COLO829 (cell line): ENCODE measurements around the gene CHMP4B.

ENCODE experiments used
- DNase-seq: peaks from one replicate; pipeline ENCODE4 v3.0.0; 2012; ENCODE audit warnings: low spot score

Gene CHMP4B

DNA sequence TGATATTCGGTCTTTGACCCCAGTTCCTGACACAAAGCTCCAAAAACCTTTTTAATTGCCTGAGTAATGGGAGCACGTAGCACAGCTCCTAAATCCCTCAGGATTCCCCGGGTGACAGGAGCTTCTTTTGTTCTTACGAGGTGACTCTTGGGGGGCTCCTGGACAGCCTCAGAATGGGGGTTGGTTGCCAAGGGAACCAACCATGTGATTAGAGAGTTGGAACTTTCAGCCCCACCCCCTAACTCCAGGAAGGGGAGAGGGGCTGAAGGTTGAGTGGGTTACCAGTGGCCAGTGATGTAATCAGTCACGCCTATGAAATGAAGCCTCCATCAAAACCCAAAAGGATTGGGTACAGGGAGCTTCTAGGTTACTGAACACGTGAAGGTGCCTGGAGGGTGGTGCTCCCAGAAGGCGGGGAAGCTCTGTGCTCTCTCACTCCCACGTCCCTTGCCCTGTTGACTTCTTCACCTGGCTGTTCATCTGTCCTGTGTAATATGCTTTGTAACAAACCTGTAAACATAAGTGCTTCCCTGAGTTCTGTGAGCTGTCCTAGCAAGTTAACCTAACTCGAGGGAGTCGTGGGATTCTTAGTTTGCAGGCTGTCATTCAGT is 89.5 kb downstream of the CHMP4B start:
- no peak for DNase-seq

DNA sequence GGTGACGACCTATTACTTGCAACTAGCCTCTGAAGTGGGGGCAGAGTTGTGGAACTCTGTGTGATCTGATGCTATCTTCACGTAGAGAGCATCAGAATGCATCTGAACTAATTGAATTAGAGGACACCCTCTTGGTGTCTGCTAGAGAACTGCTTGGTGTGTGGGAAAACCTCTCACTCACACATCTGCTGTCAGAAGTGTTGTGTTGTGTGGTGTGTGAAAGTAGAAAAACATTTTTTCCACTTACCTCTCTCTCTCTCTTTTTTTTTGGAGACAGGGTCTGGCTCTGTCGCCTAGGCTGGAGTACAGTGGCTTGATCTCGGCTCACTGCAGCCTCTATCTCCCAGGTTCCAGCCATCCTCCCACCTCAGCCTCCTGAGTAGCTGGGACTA is 90.0 kb downstream of the CHMP4B start:
- no peak for DNase-seq

DNA sequence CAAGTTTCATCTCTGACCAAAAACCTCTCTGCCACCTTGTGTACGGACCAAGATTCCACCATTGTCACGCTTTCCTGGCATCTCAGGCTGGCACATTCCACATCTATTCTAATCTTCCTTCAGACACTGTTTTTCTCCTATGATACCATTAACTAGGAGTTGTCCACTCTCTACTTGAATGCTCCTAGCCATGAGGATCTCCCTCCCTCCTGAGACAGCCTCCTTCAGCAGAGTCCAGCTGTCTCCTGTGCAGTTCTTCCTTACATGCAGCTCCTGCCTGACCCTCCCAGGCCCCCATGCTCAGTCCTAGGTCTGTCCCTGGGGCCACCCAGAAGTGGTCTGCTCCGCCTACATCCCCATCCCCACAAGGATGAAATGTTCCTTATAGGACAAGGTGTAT is 90.9 kb downstream of the CHMP4B start:
- DNase-seq = no peak
